Hepatic stellate cell (primary cell): ENCODE measurements around the gene EIF5B.
A peak's percentile ranks its signal among the peaks of the same experiment; 100 is the strongest.

Experiments
- DNase-seq: peaks from one replicate; pipeline ENCODE4 v3.0.0; 2011; ENCODE audit warnings: low spot score

The EIF5B gene

DNA sequence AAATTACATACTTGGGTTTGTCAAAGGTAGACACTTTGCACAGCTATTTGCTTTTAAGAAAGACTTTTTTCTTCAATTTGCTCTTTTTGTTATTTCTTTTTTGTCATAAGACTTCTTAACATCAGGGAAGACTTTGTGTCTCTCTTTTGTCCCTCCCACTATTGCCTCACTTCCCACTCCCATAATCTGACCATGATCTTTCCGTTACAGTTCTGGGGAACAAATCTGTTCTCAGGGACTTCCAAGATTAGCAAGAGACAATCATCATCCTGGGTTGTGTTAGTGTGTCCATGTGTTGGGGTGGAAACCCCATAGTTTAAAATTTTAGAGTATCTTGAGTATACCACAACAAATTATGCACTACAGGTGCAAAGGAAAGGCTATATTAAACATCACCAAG, 77.4 kb downstream of the EIF5B start:
- no peak for DNase-seq

DNA sequence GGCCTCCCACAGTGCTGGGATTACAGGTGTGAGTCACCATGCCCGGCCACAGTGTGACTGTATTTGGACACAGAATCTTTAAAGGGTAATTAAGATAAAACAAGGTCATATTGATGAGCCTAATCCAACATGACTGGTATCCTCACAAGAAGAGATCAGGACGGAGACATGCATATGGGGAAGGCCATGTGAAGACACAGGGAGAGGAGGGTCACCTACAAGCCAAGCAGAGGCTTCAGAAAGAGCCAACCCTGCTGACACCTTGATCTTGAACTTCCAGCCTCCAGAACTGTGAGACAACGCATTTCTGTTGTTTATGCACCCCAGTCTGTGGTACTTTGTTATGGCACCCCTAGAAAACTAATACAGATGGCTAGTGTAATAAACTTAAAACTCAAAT, 80.2 kb downstream of the EIF5B start:
- no peak for DNase-seq

DNA sequence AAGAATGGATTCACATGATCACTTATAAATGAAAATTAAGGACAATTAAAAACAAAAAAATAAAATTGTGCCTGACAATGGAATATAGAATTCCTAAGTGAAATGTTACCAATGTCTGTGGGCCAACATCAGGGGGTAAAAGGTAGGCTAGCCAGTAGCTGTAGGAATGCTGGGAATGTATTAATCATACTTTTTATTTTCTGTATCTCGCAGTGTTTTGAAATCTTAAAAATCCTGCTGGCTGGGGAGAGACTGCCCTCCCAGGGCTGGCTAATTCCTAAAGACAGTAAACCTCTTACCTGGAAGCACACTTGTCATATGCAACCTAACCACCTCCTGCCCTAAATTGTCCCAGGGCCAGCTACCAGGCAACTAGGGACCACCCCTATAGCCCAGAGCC, 82.8 kb downstream of the EIF5B start:
- DNase-seq: peak; percentile 22

DNA sequence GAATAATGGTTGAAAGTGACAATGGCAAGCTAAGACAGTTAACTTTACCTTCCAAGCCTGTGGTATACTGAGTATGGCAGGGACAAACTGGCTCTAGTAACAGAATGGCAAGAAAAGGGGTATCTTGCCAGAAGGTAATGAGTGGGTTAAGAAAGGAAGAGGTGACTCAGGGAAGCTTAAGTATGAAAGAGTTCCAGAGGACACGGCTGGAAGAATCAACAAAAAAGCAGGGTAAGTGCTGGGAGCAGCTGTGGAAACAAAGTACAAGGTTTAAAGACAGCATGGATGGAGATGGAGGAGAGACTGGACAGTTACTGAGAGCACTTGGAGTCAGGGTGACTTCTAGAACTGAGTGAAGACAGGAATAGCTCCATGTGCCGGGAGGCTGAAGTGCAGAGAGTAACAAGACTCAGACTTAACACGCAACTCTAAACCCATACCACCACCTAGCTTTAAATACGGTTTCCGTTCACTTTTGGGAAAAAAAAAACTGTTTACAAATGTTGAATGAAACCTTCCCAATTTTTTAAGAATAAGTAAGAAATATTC, 83.6 kb downstream of the EIF5B start:
- DNase-seq: no peak

DNA sequence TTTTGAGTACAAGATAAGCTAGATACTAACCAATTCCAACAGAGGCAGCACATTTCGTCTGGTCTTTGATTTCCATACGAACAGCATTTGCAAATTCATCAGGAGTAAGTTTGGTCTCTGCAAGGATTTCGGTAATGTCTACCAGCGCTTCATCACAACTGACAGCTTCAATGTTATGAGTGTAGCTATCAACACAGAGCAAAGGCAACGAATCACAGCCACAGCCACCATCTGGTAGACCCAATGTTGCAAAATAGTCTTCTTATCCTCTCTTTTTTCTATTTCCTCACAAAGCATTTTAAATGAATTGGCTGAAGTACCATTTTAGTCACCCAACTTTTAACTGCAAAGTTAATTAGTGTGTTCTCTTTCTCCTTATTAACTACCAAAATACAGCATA, 84.3 kb downstream of the EIF5B start:
- DNase-seq: no peak

DNA sequence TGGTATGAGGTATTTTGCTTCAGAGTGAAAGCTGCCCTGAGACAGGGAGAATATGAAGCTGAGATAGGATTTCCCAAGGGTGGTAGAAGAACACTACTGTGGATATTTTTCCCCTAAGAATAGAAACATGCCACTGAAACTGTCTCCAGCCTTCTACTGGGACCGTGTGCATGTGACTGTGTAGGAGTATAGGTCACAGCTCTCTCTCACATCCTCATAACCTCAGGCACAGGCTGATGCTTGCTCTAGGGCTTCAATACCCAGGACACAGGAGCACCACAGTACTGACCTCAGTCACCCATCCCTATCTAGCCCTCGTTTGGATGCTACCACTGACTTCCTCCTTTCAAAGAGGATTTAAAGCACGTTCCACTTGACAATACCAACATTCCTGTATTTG, 85.4 kb downstream of the EIF5B start:
- no peak for DNase-seq

DNA sequence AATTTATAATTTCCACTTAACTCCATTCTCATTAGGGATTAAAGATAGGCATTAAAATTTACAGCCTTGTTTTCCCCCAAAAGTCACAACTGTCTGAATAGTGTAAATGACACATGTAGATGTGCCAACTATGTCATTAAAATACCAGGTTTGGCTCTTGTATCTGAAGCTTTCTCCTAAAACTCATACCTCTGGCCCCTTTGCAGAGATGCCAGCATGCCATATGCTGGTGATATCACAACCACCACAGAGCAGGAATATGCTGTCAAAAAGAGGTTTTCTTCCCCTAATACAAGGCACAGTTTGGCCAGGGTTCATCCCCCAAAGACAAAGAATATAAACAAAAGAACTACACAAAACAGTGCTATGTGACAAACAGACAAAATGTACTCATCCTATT, 87.2 kb downstream of the EIF5B start:
- no peak for DNase-seq

DNA sequence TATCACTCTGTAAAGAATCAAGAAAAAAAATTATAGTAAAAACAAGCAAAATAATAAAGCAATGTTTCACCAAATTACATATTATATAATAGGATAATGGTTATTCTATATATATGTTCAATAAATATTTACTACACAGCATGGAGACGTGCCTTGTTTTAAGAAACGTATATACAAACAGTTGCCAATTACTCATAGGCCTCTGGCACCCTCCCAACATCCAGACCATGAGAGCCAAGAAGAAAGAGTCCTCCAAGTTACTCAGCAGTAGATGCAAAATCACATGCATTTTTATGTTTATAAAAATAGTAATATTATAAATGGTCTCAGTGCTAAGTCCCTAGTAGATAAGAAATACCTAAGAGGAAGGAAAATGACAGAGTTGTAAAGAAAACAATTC, 87.8 kb downstream of the EIF5B start:
- DNase-seq: no peak

DNA sequence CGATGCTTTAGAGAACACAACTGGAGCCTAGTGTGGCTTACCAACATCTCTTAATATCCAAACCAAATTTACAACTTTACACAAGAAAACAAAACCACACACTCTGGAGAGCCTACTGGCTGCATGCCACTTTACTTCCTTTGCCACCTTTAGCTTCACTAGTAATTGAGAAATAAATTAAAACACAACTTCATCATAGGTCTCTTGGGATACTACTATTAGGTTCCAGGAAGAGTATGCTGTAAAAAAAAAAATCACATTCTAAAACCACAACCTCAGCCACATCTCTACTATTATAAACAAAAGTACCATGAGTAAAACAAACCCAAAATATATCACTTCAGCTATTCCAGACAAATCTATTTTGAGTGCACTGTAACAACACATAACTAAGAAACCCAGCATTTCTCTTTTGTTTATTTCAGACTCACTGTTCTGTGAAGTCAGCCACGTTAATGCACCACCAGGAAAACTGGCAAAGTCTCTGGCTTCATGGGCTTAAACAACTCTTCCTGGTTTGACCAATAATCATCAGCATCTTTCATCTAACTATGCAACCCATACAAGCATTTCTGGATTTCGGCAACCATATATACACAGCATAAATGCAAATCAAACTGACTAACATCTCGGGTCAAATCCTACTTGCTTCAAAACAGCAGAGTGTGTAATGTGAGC, 93.6 kb downstream of the EIF5B start:
- DNase-seq: peak; percentile 50

DNA sequence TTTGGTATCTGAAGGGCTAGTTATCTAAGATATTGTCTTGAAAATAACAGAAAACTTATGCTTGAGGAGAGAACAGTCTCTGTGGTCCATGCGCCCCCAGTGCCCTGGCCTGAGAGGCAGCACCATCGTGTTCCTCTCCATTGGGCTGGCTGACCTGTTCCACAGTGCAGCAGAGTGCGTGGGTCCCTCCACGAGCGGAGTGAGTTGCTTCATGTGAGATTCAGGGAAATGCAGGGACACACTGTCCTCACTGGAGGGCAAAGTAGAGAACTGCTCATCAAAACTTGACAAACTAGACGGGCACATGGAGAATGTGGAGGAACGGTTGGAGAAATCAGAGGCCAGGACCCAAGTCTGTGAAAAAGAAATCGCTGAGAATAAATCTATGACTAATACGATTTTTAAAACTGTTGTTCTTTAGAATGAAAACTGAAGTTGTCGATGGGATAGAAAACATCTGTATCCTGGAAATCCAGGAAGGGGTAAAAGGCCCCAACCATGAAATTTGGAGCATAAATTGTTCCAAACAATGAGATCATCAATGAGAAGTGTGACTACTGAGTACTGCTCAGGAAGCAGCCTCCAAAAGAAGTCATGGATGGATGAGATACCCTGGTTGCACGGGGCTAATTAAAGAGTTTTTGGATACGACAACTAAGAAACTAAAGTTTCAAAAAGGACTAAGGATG, 94.5 kb downstream of the EIF5B start:
- DNase-seq: no peak

DNA sequence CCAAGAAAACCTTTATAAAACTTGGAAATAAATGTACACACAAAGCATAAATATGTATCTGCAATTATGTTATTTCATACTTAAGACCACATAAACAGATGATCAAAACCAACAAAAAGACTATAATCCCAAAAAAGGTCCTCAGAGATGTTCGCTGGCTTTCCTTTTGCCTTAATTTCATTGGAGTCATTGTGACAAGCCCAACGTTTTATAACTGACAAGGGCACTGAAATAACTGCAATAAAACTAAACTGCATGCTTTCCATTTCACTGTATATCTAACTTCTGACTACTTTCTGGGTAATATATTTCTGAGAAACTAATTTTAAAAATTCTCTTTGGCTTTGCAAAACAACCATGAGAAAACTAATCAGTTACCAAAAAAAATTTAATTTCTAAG, 96.2 kb downstream of the EIF5B start:
- no peak for DNase-seq

DNA sequence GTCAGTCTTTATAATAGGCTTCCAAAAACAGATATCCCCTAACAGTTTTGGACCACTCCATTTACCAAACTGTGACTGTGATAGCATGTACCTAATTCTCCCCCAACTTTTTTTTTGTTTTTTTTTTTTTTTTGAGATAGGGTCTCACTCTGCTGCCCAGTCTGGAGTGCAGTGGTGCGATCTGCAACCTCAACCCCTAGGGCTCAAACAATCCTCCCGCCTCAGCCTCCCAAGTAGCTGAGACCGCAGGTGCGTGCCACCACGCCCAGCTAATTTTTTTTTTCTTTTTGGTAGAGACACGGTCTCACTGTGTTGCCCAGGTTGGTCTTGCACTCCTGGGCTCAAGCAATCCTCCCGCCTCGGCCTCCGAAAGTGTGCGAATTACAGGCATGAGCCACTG, 99.7 kb downstream of the EIF5B start:
- DNase-seq: no peak

DNA sequence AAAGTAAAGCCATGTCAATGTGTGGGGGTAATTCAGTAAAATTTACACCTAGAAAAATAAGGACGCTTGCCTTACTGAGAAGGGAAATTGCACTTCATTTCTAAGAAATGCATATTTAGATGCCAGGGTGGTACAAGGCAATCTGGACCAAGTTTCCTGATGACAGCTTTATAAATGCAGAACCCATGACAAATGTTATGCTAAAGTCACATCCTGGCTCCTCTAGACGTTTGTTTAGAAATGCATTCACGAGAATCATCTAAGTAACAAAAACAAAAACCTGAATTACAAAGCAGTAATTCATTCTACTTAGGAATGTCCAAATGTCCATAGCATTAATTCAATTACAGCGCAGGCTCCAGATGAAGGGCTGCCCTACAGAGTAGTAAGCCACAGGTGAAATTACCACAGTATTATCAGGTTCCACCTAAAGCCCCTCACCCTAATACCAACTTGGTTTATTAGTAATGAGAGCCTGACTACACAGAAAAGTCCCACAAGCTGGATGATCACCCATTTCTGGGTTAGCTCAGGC, 102.8 kb downstream of the EIF5B start:
- DNase-seq: no peak

DNA sequence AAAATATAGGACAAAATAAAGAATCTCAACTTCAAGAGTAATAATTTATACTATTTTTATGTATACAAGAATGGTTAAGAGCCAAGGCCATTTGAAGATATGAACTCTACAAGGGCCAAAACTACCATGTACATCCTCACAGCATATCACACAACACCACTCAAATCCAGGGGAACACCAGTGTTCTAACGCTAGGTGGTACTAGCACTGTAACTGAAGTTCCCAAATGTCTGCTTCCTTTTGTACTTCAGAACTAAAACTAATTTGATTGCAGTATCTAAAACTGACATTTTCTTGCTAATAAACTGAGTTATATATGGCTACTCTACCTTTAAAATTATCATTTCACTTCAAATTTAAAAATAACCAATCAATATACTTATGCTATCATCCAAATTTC, 105.6 kb downstream of the EIF5B start:
- peak; percentile 3 for DNase-seq

DNA sequence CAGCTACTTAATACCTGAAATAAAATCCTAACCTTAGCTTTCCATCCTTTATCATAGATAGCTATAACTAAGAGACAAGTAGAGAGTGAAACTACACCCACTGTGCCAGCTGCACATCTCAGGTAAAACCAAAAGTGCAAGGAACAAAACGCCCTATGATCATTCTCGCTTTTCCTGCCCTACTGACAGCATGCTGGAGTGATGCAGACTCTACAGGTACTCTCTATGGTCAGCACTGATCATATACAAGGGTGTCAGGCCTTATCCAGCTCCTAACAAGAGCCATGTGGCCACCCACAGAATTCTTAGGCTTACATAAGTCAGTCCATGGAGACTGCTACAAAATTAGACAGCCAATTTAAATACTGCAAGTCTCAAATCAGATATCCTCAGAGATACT, 107.0 kb downstream of the EIF5B start:
- DNase-seq: no peak

DNA sequence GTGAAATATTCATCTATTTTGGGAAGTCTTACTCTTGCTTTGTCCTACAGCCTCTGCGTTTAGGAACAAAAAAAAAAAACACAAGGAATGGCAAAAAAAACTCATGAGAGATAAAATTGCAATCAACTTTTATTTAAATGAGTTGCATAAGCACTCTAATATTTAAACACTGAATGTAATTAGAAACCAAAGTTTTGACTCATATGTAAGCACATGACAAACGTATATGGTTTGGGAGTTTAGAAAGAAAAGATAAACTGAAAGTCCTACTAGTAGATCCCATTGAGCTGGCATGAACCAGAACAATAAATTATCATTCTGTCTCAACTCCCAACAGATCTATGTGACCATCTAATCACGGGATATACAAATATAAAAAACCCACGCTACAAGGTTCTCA, 107.9 kb downstream of the EIF5B start:
- no peak for DNase-seq

DNA sequence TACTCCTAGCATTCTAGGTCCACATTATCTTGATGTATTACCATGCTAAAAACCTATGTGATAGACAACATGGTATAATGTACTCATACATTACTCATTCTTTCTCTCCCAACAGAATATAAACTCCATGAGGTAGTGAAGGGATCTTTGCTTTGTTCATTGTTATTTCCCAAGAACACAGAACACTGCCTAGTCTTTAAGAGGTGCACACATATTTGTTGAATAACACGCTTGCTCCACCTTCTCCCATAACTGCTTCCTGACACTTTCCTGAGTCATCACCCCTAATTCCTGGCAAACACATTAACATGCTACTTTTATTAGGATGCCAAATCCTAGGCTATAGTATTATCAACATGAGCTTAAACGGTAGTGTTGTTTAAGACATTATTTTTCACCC, 111.4 kb downstream of the EIF5B start:
- DNase-seq: no peak

DNA sequence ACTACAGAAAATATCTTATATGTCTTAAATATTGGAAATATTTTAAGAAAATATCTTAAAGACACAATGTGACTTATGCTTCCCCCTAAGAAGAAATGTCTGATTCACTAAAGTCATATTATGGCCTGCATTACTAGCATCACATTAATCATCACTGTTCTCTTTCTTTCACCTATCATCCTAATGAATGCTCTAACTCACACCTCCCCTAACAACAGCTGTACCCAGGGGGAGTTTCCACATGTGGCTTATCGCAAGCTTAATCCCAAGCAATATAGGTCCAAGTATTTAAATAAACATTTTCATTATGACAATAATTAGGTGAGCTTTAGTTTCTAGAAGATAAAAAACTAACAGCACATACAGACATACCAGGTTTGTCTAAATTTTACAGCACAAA, 113.0 kb downstream of the EIF5B start:
- DNase-seq: no peak
